Smooth muscle cell (in vitro differentiated cells): Measurements from ENCODE around the gene IRAK1BP1. TPM values are rescaled to one million over a fixed set of nuclear protein-coding genes. Genes with fewer than 3 reads are reported as not detected.

Experiments
- DNase-seq: peaks from one replicate; lab custom pipeline; 2025; ENCODE audit not compliant: unreplicated experiment; lab: John Stamatoyannopoulos, UW
- H2AFZ ChIP-seq: fragments of 200-600 bp; sonication (generic); 2 replicates; pipeline ENCODE4 v1.6.0; 2016; ENCODE audit warnings: antibody characterized with exemption, low read depth, mild to moderate bottlenecking
- H3F3A ChIP-seq: fragments of 200-600 bp; sonication (generic); 2 replicates; pipeline ENCODE4 v1.6.0; 2017; ENCODE audit warnings: antibody characterized with exemption, low read depth
- H3K27ac ChIP-seq: fragments of 200-600 bp; sonication (generic); 2 replicates; pipeline ENCODE4 v1.5.1; 2016; ENCODE audit warnings: low read depth, mild to moderate bottlenecking
- H3K27me3 ChIP-seq: fragments of 200-600 bp; sonication (generic); 2 replicates; pipeline ENCODE4 v1.6.1; 2016; ENCODE audit warnings: low read depth, mild to moderate bottlenecking
- H3K36me3 ChIP-seq: fragments of 200-600 bp; sonication (generic); 2 replicates; pipeline ENCODE4 v1.5.1; 2016; ENCODE audit warnings: low read depth
- H3K4me1 ChIP-seq: fragments of 200-600 bp; sonication (generic); 2 replicates; pipeline ENCODE4 v1.5.1; 2016; ENCODE audit warnings: low read depth
- H3K4me2 ChIP-seq: fragments of 200-600 bp; sonication (generic); 2 replicates; pipeline ENCODE4 v1.6.0; 2016; ENCODE audit warnings: mild to moderate bottlenecking
- H3K4me3 ChIP-seq: fragments of 200-600 bp; sonication (generic); 2 replicates; pipeline ENCODE4 v1.5.1; 2016; ENCODE audit warnings: mild to moderate bottlenecking
- H3K79me2 ChIP-seq: fragments of 200-600 bp; sonication (generic); 2 replicates; pipeline ENCODE4 v1.6.0; 2016; ENCODE audit warnings: low read depth, mild to moderate bottlenecking
- H3K9ac ChIP-seq: fragments of 200-600 bp; sonication (generic); 2 replicates; pipeline ENCODE4 v1.6.0; 2016; ENCODE audit warnings: low read depth
- H3K9me3 ChIP-seq: fragments of 200-600 bp; sonication (generic); replicated peaks from 2 replicates; pipeline ENCODE4 v1.5.1; 2016; ENCODE audit warnings: low read depth
- H4K20me1 ChIP-seq: fragments of 200-600 bp; sonication (generic); 2 replicates; pipeline ENCODE4 v1.6.0; 2016; ENCODE audit warnings: low read depth
- CTCF ChIP-seq: fragments of 200-600 bp; sonication (generic); IDR thresholded peaks from 2 replicates; pipeline ENCODE4 v1.5.1; 2017; ENCODE audit warnings: borderline replicate concordance, mild to moderate bottlenecking, antibody characterized with exemption; ENCODE audit not compliant: insufficient read depth, poor library complexity, severe bottlenecking
- WGBS: methylation state at CpG from one replicate; pipeline ENCODE4 v1.1.7; 2016; ENCODE audit warnings: low lambda C conversion rate; 5-methylcytosine and 5-hydroxymethylcytosine counted together
- polyA plus RNA-seq: library from polyadenylated mRNA; unstranded; fragments of >200 nt; fragmentation: Nextera tagmentation; extraction: Ambion mirVana; gene quantifications from 2 replicates; pipeline ENCODE4 v1.2.1, GENCODE V29; 2016
- total RNA-seq: library from RNA; depleted of rRNA; stranded (reverse); fragments of >200 nt; gene quantifications from 2 replicates; pipeline ENCODE4 v1.2.3, GENCODE V29; 2014

IRAK1BP1 gene
- total and polyA plus RNA-seq, 2 experiments from 2014 or later = 1.3 to 2.3 TPM

GRCh38 chr6:78861509-78861908, 5.8 kb upstream of the IRAK1BP1 start:
- TF ChIP-seq CTCF = no peak
- Histone ChIP-seq H3K4me2 (no peak overlapping the region), H4K20me1 (no peaks in the 10 kb centered on the region), H3F3A (no peaks in the 10 kb centered on the region), H3K36me3 (no peaks in the 10 kb centered on the region), H3K4me3 (no peak overlapping the region), H3K9me3 (no peaks in the 10 kb centered on the region), H3K4me1 (peaks cover 1% of the 10 kb centered on the region), H3K9ac (no peak overlapping the region), H2AFZ (no peak overlapping the region), H3K27ac (no peak overlapping the region), H3K27me3 (no peaks in the 10 kb centered on the region), H3K79me2 (no peaks in the 10 kb centered on the region)
- 87% methylated on average over 2 of the region's 2 CpGs for WGBS
- no peak for DNase-seq

- Histone ChIP-seq H3K79me2 (peaks cover 5% of the 10 kb centered on the region), H2AFZ (no peak overlapping the region), H3F3A (no peaks in the 10 kb centered on the region), H4K20me1 (no peaks in the 10 kb centered on the region), H3K4me3 (no peak overlapping the region), H3K27me3 (no peaks in the 10 kb centered on the region), H3K4me1 (peaks cover 9% of the 10 kb centered on the region), H3K27ac (no peak overlapping the region), H3K36me3 (no peaks in the 10 kb centered on the region), H3K9me3 (no peaks in the 10 kb centered on the region), H3K4me2 (no peak overlapping the region), H3K9ac (no peak overlapping the region)
- TF ChIP-seq CTCF = no peak
- DNase-seq = no peak
- WGBS = 83% methylated on average over 2 of the region's 2 CpGs
Observed at GRCh38 chr6:78863576-78863975, 3.8 kb upstream of the IRAK1BP1 start.

- Histone ChIP-seq H3K79me2 (peaks cover 5% of the 10 kb centered on the region), H3F3A (no peaks in the 10 kb centered on the region), H3K27ac (no peak overlapping the region), H3K36me3 (no peaks in the 10 kb centered on the region), H3K9ac (no peak overlapping the region), H3K4me1 (peaks cover 9% of the 10 kb centered on the region), H3K27me3 (no peaks in the 10 kb centered on the region), H3K9me3 (no peaks in the 10 kb centered on the region), H3K4me3 (no peak overlapping the region), H3K4me2 (no peak overlapping the region), H2AFZ (no peak overlapping the region), H4K20me1 (no peaks in the 10 kb centered on the region)
- no peak for DNase-seq
- 95% methylated on average over 5 of the region's 5 CpGs for WGBS
- TF ChIP-seq CTCF = no peak
Observed at GRCh38 chr6:78864957-78865356, 2.4 kb upstream of the IRAK1BP1 start.

- no peak for TF ChIP-seq CTCF
- H3K79me2 ChIP-seq = peaks cover 5% of the 10 kb centered on the region
- H2AFZ ChIP-seq = peak overlapping the region; percentile 100
- H3K4me3 ChIP-seq = peak overlapping the region; percentile 92
- H3F3A ChIP-seq = no peaks in the 10 kb centered on the region
- H4K20me1 ChIP-seq = no peaks in the 10 kb centered on the region
- H3K27me3 ChIP-seq = no peaks in the 10 kb centered on the region
- peak overlapping the region; percentile 95 for H3K4me2 ChIP-seq
- no peaks in the 10 kb centered on the region for H3K36me3 ChIP-seq
- peaks cover 9% of the 10 kb centered on the region for H3K4me1 ChIP-seq
- DNase-seq = no peak
- peak overlapping the region; percentile 47 for H3K9ac ChIP-seq
- WGBS = 28% methylated on average over 13 of the region's 13 CpGs
- H3K9me3 ChIP-seq = no peaks in the 10 kb centered on the region
- H3K27ac ChIP-seq = no peak overlapping the region
Observed at GRCh38 chr6:78867020-78867369, 356 bp upstream of the IRAK1BP1 start.
